ENCODE results near the gene ADGRL1. TPM values are rescaled to one million over a fixed set of nuclear protein-coding genes. Genes with fewer than 3 reads are reported as not detected.

Gene ADGRL1
- total and polyA plus RNA-seq, 9 of the 15 experiments (the other 6 are each of a cell fraction or from before 2014, with no cell fraction given), result 0.14 to 37.0 (median 8.6) TPM

- POLR2A ChIA-PET, result interaction anchor here (0.8 kb wide), 1 partner anchor 39 kb away, joined by 4 read pairs; no protein-coding TSS in a partner anchor
- no peak for TF ChIP-seq CHD4 (IDR thresholded peaks at IDR 0.05; ENCODE audit: insufficient read depth, insufficient replicate concordance, low read depth, low read length, poor library complexity, severe bottlenecking)
- no peak for TF ChIP-seq CHD2 (IDR thresholded peaks at IDR 0.05; ENCODE audit: low read depth, low read length)
- no peak for TF ChIP-seq MED1 (CRISPR knock-in tag; IDR thresholded peaks at IDR 0.05; ENCODE audit: borderline replicate concordance)
- no peak for TF ChIP-seq VEZF1 (CRISPR knock-in tag; IDR thresholded peaks at IDR 0.05)
- no peak for TF ChIP-seq RERE (CRISPR knock-in tag; IDR thresholded peaks at IDR 0.05; ENCODE audit: borderline replicate concordance)
- no peak for TF ChIP-seq DEAF1 (CRISPR knock-in tag; IDR thresholded peaks at IDR 0.05)
- no peak for TF ChIP-seq MLX (CRISPR knock-in tag; conservative IDR thresholded peaks at IDR 0.05)
- no peak for TF ChIP-seq ATF2 (CRISPR knock-in tag; IDR thresholded peaks at IDR 0.05)
- no peak for TF ChIP-seq POLR2B (IDR thresholded peaks at IDR 0.05; ENCODE audit: low read depth, partially characterized antibody)
- no peak for TF ChIP-seq KDM5B (IDR thresholded peaks at IDR 0.05; ENCODE audit: insufficient replicate concordance, low read depth, low read length)
These were observed 53.3 kb downstream of the ADGRL1 start for GRCh38 chr19:14152713-14153112.

More at GRCh38 chr19:14152713-14153112, 53.3 kb downstream of the ADGRL1 start:
- Histone ChIP-seq H3K4me3 (no peak overlapping the region), H3K27me3 (ENCODE audit: control insufficient read depth in 2 of 2, insufficient read depth in 2 of 2, low read length in 2 of 2) (no peaks in the 10 kb centered on the region), H3K27ac (ENCODE audit: extremely low read depth, low read depth, low read length) (no peak overlapping the region), H3K4me1 (replicated peaks in 1 of 2; ENCODE audit: control insufficient read depth in 2 of 2, insufficient read depth in 2 of 2, low read length in 2 of 2) (peaks cover 3 to 30% of the 10 kb centered on the region in 2 experiments; a peak in 3 of 5 replicates), H3K4me2 (ENCODE audit: insufficient read depth, low read length) (no peak overlapping the region), H3K9me3 (replicated peaks; ENCODE audit: control insufficient read depth, insufficient read depth, low read depth, low read length) (no peaks in the 10 kb centered on the region), H3K9ac (ENCODE audit: insufficient read depth in 1 of 2, low read depth in 2 of 2, low read length in 2 of 2) (no peak overlapping the region), H4K20me1 (replicated peaks; ENCODE audit: control insufficient read depth, insufficient read depth, low read length) (peaks cover 18% of the 10 kb centered on the region; the same call in 1 of the 2 replicates), H3K9me1 (ENCODE audit: control insufficient read depth, insufficient read depth, low read length) (peaks cover 7% of the 10 kb centered on the region), H3K79me2 (ENCODE audit: control insufficient read depth, insufficient read depth, low read length) (peaks cover 4% of the 10 kb centered on the region; the same call in 1 of the 3 replicates), H3K36me3 (ENCODE audit: control insufficient read depth, insufficient read depth, low read length) (peaks cover 47% of the 10 kb centered on the region; the same call in 2 of the 3 replicates), H2AFZ (ENCODE audit: low read depth, low read length) (no peak overlapping the region)
- WGBS (ENCODE audit: insufficient coverage, low coverage, missing lambda C conversion rate), result 84% methylated on average over 12 of the region's 12 CpGs
- in situ Hi-C loops (cut with MboI) (no loop called here), intact Hi-C loops (cut with micrococcal nuclease) (no loop called here)
- CTCF ChIA-PET (ENCODE audit: low intra/inter-chr PET ratio), result no interaction called here
- DNase-seq (ENCODE audit: extremely low read depth in 1 of 4, low spot score in 3 of 4) (no peak), FAIRE-seq (no peak), ATAC-seq (no peak)
- no TSS peak for BruUV-seq (replicated peaks)
